ENCODE measurements around the gene TUSC2.

- TF ChIP-seq CTCF (IDR thresholded peaks at IDR 0.05) (no peak), POLR2A (IDR thresholded peaks at IDR 0.05) (no peak)
Observed at GRCh38 chr3:50275141-50275995, 52.7 kb downstream of the TUSC2 start.

Data from adrenal gland (tissue), 5 donors.